ENCODE measurements around the gene CBARP.

CBARP gene

DNA sequence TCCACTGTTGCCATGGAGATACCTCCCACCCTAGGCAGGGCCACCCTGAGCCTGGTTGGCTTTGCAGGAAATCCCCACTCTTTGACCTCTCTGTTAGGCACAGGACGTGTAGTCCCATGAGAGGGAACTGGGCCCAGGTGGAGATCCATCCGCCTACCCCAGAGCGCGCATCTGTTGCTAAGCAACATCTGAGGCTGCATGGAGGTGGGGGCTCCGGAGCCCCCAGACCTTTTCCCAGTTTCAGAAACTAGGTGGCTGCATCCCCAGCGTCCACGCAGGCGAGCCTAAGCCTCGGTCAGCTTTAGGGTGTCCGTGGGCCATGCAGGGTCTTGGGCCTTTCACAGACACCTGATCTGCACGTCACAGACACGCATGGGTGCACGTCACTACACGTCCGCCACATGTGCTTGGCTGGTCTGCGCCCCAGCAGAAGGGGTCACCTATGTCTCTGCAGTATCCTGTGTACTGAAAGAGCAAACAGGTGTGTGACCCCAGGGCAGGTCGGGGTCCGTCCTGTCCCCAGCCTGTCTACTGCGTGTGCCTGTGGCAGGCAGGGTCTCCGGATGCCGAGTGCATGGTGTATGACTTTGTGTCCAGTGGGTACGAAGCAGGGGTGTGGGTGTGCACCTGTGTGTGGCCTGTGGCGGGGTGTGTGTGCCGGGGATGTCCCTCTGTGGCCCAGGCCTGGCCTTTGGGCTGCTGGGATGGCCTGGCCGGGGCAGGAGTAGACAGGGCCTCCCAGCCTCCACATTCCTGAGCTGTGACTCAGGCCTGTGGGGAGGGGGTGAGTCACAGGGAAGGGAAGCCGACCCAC, 27.2 kb upstream of the CBARP start:
- no peak for DNase-seq

DNA sequence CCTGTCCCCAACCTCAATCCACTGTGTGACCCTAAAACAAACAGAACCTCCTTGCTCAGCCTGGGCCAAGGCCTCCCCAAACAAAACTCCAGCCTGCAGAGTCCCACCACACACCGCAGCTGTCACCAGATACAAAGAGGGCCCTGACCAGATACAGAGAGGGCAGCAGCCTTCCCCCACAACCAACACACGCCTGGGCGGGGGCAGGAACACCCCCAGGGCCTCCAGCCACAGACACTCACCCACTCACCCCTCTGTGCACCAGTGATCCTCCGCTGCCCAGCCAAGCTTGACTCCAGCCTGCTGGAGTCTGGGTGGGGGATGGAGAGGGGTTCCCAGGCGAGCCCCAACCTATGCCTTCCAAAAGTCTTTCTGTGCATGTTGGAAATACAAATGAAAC, 25.4 kb upstream of the CBARP start:
- no peak for DNase-seq

DNA sequence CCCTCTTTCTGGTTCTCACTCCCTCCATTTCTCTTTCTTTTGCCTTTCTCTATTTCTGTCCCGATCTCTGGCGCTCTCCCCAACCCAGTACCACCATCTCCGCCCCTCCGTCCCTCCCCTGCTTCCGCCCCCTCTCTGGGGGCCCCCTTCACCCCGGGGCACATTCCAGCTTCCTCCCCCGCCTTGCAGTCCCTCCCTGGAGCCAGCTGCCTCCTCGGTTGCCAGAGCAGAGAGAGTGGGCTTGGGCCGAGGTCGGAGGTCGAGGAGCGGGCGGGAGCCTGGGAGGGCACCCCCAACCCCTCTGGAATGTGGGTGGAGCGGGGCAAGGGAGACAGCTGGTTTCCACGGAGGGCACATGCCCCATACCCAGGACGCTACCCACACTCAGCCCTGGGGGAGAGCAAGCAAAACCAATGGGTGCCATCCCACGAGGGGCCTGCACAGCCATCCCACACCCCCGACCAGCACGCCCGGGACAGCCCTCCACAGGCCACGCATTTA, 24.9 kb upstream of the CBARP start:
- no peak for DNase-seq

DNA sequence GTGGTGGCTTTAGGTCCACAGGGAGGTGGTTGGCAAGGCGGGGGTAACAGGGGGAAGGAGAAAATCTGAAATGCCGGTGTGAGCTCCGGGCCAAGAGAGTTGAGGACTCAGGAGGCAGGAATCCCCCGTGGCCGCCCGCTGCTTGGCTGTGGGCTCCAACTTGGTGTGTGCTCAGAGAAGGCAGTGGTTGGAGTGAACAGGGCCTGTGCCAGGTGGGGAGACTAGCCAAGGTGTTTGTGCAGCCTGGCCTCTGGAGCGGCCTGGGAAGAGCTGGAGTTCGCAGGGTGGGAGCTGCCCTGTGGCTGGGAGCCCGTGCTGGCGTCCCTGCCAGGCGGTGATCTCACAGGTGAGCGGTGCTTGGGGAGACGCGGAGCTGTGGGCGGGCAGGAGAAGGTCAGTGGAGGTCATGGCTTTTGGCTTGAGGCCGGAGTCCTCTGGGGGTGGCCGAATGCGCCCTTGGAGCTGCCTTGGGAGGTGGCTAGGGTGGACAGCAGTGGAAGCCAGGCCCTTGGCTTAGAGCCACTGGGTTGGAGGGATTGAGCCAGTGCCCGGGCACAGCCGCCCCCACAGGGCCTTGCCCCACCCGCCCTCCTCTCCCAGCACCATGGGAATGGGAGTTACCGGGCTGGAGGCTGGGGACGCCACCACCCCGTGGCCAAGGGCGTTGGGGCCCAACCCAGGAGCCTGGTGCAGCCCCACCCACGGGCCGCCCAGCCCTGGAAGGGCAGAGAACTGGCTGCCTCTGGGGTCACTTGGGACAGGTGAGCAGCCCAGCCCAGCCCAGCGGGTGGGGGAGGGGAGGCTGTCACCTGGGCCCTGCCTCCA, 24.2 kb upstream of the CBARP start:
- DNase-seq, result peak in 2 of 5 donors; percentile 47 to 53

DNA sequence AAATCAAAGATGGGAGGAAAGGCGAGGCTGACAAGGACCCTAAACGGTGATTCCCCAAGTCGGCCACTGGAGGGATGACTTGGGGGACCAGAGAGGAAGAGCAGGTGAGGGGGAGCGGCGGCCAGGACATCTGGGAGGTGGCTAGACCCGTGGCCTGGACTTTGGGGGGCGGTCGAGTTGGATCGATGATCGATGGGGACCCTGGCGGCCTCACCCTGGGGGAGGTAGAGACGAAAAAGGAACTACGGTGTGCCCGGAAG, 23.7 kb upstream of the CBARP start:
- peak in 1 of 5 donors; percentile 36 for DNase-seq

GRCh38 chr19:1260749-1261537, 23.1 kb upstream of the CBARP start:
- DNase-seq, result peak; percentile 95 to 99 (median 96)

DNA sequence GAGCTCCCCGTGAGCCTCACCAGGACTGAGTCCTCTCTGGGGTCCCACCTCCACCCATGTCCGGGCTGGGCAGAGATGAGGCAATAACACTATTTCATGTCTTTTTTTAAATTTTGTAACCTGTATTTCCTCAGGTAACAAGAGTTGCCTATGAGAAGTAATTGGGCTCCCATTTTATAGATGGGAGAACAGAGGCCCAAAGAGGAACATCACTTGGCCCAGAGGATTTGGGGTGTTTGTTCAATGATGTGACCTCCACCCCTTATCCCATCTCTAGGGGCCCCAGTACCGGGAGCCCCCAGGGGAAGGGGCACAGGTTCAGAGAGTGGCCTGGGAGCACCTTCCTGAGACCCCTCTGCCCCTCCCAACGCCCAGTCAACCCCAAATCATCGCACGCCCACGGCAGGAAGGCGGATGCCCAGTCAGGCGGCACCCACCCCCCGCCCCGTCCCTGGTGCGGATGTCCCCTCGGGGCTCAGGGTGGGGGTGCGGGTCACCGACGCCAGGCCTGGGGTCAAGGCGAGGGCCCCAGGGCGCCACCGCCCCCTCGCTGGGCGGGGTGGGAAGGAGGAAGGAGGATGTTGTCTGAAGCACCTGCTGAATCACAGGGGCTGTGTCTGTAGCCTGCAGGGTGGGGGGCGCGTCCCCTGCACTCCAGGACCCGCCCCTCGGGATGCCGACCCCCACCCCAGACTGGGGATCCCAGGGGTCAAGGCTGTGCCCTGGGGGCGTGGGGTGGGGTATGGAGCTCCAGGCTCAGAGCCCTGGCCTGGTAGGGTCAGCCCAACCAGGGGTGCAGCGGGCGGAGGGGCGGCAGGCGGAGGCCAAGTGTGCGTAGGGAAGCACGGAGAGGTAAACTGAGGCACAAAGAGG, 22.3 kb upstream of the CBARP start:
- DNase-seq, result peak in 2 of 5 donors; percentile 58 to 64

GRCh38 chr19:1259206-1259875, 21.5 kb upstream of the CBARP start:
- peak; percentile 59 to 85 (median 64) for DNase-seq

DNA sequence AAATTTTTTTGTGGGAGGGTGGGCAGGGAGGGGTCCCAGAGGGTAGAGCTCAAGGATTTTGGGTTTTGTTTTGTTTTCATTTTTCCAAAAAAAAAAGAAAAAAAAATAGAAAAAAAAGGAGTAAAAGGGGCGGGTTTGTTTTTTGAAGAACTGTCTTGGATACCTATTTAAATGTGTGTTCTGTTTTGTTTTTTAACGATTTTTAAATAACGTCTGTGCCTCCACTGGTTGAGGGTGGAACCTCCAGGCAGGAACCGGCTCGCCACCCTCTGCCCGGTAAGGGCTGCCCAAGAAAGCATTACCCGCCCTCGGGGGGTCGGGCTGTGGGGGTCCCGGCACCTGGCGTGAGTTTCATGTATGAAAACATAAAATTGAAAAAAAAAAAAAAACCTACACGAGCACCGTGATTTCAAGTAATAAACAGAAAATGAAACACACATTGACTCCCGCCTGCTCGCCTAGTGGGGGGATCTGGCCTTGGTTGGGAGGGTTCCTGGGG, 21.0 kb upstream of the CBARP start:
- no peak for DNase-seq

- DNase-seq, result no peak
These were observed 20.3 kb upstream of the CBARP start for GRCh38 chr19:1258163-1258492.

GRCh38 chr19:1257475-1258162, 19.8 kb upstream of the CBARP start:
- DNase-seq, result no peak

DNA sequence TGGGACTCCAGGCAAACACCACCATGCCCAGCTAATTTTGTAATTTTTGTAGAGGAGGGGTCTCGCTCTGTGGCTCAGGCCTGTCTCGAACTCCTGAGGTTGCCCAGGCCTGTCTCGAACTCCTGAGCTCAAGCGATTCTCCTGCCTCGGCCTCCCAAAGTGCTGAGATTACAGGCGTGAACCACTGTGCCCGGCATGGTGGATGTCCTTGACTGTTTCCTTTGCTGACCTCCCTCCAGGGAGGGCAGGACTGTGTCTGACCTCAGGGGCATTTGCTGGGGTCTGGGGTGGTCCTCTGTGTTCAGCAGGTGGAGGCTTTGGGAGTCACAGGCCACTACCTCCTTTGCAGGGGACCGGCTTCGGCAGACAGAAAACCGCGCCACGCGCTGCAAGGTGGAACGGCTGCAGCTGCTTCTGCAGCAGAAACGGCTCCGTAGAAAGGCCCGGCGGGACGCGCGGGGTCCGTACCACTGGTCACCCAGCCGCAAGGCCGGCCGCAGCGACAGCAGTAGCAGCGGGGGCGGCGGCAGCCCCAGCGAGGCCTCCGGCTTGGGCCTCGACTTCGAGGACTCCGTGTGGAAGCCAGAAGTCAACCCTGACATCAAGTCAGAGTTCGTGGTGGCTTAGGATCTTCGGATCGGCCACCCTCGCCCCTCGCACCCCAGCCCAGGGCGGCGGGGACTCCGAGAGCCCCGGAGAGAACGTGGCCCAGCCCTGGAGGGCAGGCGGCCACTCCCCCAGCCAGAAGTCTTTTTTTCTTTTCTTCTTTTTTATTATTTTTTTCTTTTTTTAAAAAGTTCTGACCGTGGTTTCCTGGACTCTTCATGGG, 19.1 kb upstream of the CBARP start:
- no peak for DNase-seq

DNA sequence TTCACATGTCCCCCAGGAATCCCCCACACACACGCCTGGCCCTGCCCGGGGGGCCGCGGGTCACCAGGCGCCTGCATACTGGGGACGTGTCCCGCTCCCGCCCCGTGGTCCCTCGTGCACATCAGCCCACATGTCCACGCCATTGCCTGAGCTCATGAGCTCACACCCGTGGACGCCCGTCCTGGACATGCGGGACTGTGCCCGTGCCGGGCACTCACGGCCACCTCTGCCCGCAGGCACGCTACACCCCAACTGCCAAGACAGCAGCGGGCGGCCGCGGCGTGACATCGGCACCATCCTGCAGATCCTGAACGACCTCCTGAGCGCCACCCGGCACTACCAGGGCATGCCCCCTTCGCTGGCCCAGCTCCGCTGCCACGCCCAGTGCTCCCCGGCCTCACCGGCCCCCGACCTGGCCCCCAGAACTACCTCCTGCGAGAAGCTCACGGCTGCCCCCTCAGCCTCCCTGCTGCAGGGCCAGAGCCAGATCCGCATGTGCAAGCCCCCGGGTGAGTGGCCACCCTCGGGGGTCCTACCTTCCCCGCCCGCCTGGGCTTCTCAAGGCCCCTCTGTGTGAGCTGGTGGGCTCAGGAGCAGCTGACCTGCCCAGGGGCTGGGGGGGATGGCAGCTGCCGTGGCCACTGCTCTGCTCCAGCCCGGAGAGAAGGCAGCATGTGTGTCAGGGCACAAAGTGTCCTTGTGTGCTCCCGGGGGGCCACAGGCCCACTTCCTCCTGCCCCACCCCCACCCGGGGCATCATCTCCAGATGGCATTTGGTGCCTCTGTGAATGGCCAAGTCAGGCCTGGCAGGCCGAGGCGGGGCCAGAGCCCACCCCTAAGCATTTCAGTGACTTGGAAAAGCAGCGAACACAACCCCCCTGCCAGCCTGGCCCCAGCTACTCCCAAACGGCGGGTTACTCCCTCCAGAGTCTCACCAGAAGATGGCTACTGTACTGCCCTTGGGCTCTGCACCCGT, 17.7 kb upstream of the CBARP start:
- no peak for DNase-seq

GRCh38 chr19:1254530-1255185, 16.9 kb upstream of the CBARP start:
- no peak for DNase-seq

GRCh38 chr19:1254081-1254527, 16.3 kb upstream of the CBARP start:
- no peak for DNase-seq

- no peak for DNase-seq
These were observed 15.8 kb upstream of the CBARP start for GRCh38 chr19:1253514-1254080.

GRCh38 chr19:1252821-1253513, 15.2 kb upstream of the CBARP start:
- peak; percentile 63 to 86 (median 70) for DNase-seq
